Brain microvascular endothelial cell (primary cell): ENCODE measurements around the gene ZDHHC12.

Experiments
- DNase-seq: peaks from one replicate; pipeline ENCODE4 v3.0.0-alpha.2; 2020
- H3K27ac ChIP-seq: fragments of 250-450 bp; sonication (Bioruptor Pico); 2 replicates; pipeline ENCODE4 v1.5.1; 2020; ENCODE audit warnings: mild to moderate bottlenecking, moderate library complexity
- H3K27me3 ChIP-seq: fragments of 250-450 bp; sonication (Bioruptor Pico); replicated peaks from 2 replicates; pipeline ENCODE4 v1.5.1; 2020; ENCODE audit warnings: mild to moderate bottlenecking
- H3K36me3 ChIP-seq: fragments of 250-450 bp; sonication (Bioruptor Pico); replicated peaks from 2 replicates; pipeline ENCODE4 v1.5.1; 2020; ENCODE audit warnings: mild to moderate bottlenecking
- H3K4me3 ChIP-seq: 2 replicates; pipeline ENCODE4 v1.5.1; 2011; ENCODE audit warnings: low read depth, mild to moderate bottlenecking, control low read depth, low read length, moderate library complexity
- in situ Hi-C: cut with HindIII; loops from 2 replicates; pipeline ENCODE4 v1.10.0; 2017; ENCODE audit warnings: low sequenced_read_pairs, low pct_ligation_motif_present
- TF ChIP-seq, protein P1 (sequence below): IDR thresholded peaks from 2 replicates; pipeline ENCODE4 v1.5.1; 2011; ENCODE audit warnings: low read depth, mild to moderate bottlenecking, moderate library complexity, low read length, control low read depth, inconsistent platforms; ENCODE audit errors: missing control alignments

Gene ZDHHC12

GRCh38 chr9:128727640-128728248 lies 3.8 kb upstream of the ZDHHC12 start:
- no peak for DNase-seq
- H3K36me3 ChIP-seq: no peaks in the 10 kb centered on the region
- TF ChIP-seq, protein P1, sequence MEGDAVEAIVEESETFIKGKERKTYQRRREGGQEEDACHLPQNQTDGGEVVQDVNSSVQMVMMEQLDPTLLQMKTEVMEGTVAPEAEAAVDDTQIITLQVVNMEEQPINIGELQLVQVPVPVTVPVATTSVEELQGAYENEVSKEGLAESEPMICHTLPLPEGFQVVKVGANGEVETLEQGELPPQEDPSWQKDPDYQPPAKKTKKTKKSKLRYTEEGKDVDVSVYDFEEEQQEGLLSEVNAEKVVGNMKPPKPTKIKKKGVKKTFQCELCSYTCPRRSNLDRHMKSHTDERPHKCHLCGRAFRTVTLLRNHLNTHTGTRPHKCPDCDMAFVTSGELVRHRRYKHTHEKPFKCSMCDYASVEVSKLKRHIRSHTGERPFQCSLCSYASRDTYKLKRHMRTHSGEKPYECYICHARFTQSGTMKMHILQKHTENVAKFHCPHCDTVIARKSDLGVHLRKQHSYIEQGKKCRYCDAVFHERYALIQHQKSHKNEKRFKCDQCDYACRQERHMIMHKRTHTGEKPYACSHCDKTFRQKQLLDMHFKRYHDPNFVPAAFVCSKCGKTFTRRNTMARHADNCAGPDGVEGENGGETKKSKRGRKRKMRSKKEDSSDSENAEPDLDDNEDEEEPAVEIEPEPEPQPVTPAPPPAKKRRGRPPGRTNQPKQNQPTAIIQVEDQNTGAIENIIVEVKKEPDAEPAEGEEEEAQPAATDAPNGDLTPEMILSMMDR: no peak
- no peak overlapping the region for H3K27ac ChIP-seq
- H3K27me3 ChIP-seq: no peaks in the 10 kb centered on the region
- H3K4me3 ChIP-seq: no peak overlapping the region
- in situ Hi-C loops: no loop called here

DNA sequence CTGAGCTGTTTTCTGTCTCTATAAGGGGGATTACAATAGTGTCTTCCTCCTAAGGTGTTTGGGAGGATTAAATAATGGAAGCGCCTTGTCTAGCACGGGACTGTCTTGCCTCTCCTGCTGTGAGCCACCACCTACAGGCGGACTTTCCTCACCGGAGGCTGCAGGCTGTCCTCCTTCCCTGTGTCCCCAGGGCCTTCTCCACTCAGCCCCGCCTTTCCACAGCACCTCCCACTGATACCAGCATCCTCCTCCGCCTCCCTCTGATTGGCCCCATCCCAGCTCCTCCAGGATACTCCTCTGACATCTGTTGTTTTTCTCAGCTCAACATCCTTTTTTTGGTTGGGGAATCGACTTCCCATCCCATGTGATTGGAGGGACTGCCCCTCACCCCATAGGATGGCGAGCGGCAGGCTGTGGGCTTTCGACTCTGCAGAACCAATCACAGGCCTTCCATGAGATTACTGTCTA lies 851 bp upstream of the ZDHHC12 start:
- H3K27ac ChIP-seq: no peak overlapping the region
- peak; percentile 68 for DNase-seq
- in situ Hi-C loops: no loop called here
- H3K36me3 ChIP-seq: no peaks in the 10 kb centered on the region
- no peaks in the 10 kb centered on the region for H3K27me3 ChIP-seq
- H3K4me3 ChIP-seq: peak overlapping the region; percentile 66
- TF ChIP-seq, protein P1: no peak

GRCh38 chr9:128723352-128723865 lies 518 bp downstream of the ZDHHC12 start:
- in situ Hi-C loops: no loop called here
- Histone ChIP-seq H3K4me3 (peak overlapping the region; percentile 66), H3K27ac (no peak overlapping the region), H3K27me3 (no peaks in the 10 kb centered on the region), H3K36me3 (no peaks in the 10 kb centered on the region)
- DNase-seq: no peak
- TF ChIP-seq, protein P1: no peak

GRCh38 chr9:128722380-128723351 lies 1.3 kb downstream of the ZDHHC12 start:
- Histone ChIP-seq H3K27me3 (no peaks in the 10 kb centered on the region), H3K27ac (no peak overlapping the region), H3K4me3 (no peak overlapping the region), H3K36me3 (no peaks in the 10 kb centered on the region)
- TF ChIP-seq, protein P1: no peak
- in situ Hi-C loops: no loop called here
- DNase-seq: no peak

DNA sequence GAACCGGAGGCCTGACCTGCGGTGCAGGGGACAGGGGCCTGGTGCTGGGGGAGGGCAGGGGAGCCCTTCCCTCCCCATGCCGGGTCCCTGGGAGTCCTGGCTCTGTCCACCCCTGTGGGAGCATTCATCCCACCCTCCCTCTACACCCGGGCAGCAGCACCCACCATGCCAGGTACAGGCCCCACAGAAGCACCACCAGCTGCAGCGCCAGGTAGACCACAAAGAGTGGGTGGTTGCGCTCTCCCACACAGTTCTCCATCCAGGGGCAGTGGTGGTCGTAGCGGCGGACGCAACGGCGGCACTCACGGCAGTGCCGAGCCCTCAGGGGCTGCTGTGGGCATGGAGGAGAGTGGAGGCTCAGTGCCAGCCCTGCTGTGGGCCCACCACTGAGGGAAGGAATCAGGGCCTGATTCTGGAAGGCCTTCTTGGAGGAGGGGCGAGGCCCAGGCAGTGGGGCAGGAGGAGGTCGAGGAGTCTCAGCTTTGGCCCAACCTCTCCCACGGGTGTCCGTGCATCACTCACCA lies 2.4 kb downstream of the ZDHHC12 start:
- H3K36me3 ChIP-seq: no peaks in the 10 kb centered on the region
- in situ Hi-C loops: no loop called here
- no peak overlapping the region for H3K27ac ChIP-seq
- DNase-seq: no peak
- no peaks in the 10 kb centered on the region for H3K27me3 ChIP-seq
- H3K4me3 ChIP-seq: no peak overlapping the region
- TF ChIP-seq, protein P1: no peak
